Neural cell (in vitro differentiated cells): ENCODE measurements around the gene PELI2. TPM values are rescaled to one million over a fixed set of nuclear protein-coding genes. Genes with fewer than 3 reads are reported as not detected.

Experiments used
- H2AFZ ChIP-seq: fragments of 200-600, 300-800 bp; sonication (generic), shearing (Covaris generic); 2 replicates; pipeline ENCODE4 v1.6.0; 2014; ENCODE audit warnings: low read depth, mild to moderate bottlenecking, antibody characterized with exemption, low read length, moderate library complexity
- H3F3A ChIP-seq: fragments of 200-600 bp; shearing (Covaris generic); 2 replicates; pipeline ENCODE4 v1.6.1; 2016; ENCODE audit warnings: mild to moderate bottlenecking, moderate library complexity, mixed read lengths, antibody characterized with exemption, low read length; ENCODE audit not compliant: insufficient read depth, poor library complexity, severe bottlenecking
- H3K27ac ChIP-seq: fragments of 200-600, 300-800 bp; sonication (generic), shearing (Covaris generic); 2 replicates; pipeline ENCODE4 v1.5.1; 2014; ENCODE audit warnings: mild to moderate bottlenecking, low read length, moderate library complexity
- H3K27me3 ChIP-seq: fragments of 300-800, 200-600 bp; sonication (generic), shearing (Covaris generic); 2 replicates; pipeline ENCODE4 v1.6.0; 2014; ENCODE audit warnings: mild to moderate bottlenecking, low read depth, low read length, moderate library complexity; ENCODE audit not compliant: insufficient read depth
- H3K36me3 ChIP-seq: fragments of 300-800, 200-600 bp; sonication (generic), shearing (Covaris generic); 2 replicates; pipeline ENCODE4 v1.5.1; 2014; ENCODE audit warnings: mild to moderate bottlenecking, antibody characterized with exemption, low read length, moderate library complexity; ENCODE audit not compliant: insufficient read depth
- H3K4me2 ChIP-seq: fragments of 300-800, 200-600 bp; sonication (generic), shearing (Covaris generic); 2 replicates; pipeline ENCODE4 v1.6.0; 2014; ENCODE audit warnings: mild to moderate bottlenecking, low read length
- H3K4me3 ChIP-seq: fragments of 300-800, 200-600 bp; sonication (generic), shearing (Covaris generic); 2 replicates; pipeline ENCODE4 v1.5.1; 2014; ENCODE audit warnings: mild to moderate bottlenecking, low read length, moderate library complexity
- H3K79me2 ChIP-seq: fragments of 200-600 bp; shearing (Covaris generic); replicated peaks from 2 replicates; pipeline ENCODE4 v1.6.0; 2014; ENCODE audit warnings: mild to moderate bottlenecking, low read length, moderate library complexity; ENCODE audit not compliant: insufficient read depth
- H3K9ac ChIP-seq: fragments of 300-800, 200-600 bp; sonication (generic), shearing (Covaris generic); 2 replicates; pipeline ENCODE4 v1.6.1; 2016; ENCODE audit warnings: mild to moderate bottlenecking, low read length, mixed read lengths
- H3K9me2 ChIP-seq: fragments of 200-600 bp; shearing (Covaris generic); 2 replicates; pipeline ENCODE4 v1.6.1; 2016; ENCODE audit warnings: mild to moderate bottlenecking, low read length, mixed read lengths; ENCODE audit not compliant: insufficient read depth
- H3K9me3 ChIP-seq: fragments of 200-600, 300-800 bp; sonication (generic), shearing (Covaris generic); 2 replicates; pipeline ENCODE4 v1.6.1; 2016; ENCODE audit warnings: mild to moderate bottlenecking, mixed run types, low read length, moderate library complexity, mixed read lengths
- H4K20me1 ChIP-seq: fragments of 200-600 bp; shearing (Covaris generic); 2 replicates; pipeline ENCODE4 v1.6.1; 2016; ENCODE audit warnings: mild to moderate bottlenecking, mixed run types; ENCODE audit not compliant: insufficient read depth
- CTCF ChIP-seq: fragments of 450-650 bp; IDR thresholded peaks from 2 replicates; pipeline ENCODE4 v1.5.1; 2014; ENCODE audit warnings: antibody characterized with exemption, mild to moderate bottlenecking, moderate library complexity; ENCODE audit not compliant: poor library complexity, severe bottlenecking
- EP300 ChIP-seq: fragments of 450-650 bp; conservative IDR thresholded peaks from 2 replicates; pipeline ENCODE4 v1.6.1; 2014; ENCODE audit warnings: antibody characterized with exemption, mild to moderate bottlenecking, moderate library complexity; ENCODE audit not compliant: poor library complexity, severe bottlenecking
- EZH2 ChIP-seq: fragments of 200-600, 300-800 bp; shearing (Covaris generic), sonication (generic); IDR thresholded peaks from 2 replicates; pipeline ENCODE4 v1.6.1; 2014; ENCODE audit warnings: antibody characterized with exemption, low read length, borderline replicate concordance, mild to moderate bottlenecking; ENCODE audit not compliant: insufficient read depth, poor library complexity, severe bottlenecking
- MXI1 ChIP-seq: fragments of 450-650 bp; conservative IDR thresholded peaks from 2 replicates; pipeline ENCODE4 v1.6.1; 2014; ENCODE audit warnings: antibody characterized with exemption, mild to moderate bottlenecking; ENCODE audit not compliant: poor library complexity, severe bottlenecking
- POLR2AphosphoS5 ChIP-seq: IDR thresholded peaks from 2 replicates; pipeline ENCODE4 v1.6.1; 2012
- RAD21 ChIP-seq: fragments of 450-650 bp; conservative IDR thresholded peaks from 2 replicates; pipeline ENCODE4 v1.6.1; 2014; ENCODE audit warnings: antibody characterized with exemption, mild to moderate bottlenecking, moderate library complexity
- REST ChIP-seq: IDR thresholded peaks from 2 replicates; pipeline ENCODE4 v1.6.1; 2012; ENCODE audit warnings: borderline replicate concordance
- SMC3 ChIP-seq: fragments of 450-650 bp; conservative IDR thresholded peaks from 2 replicates; pipeline ENCODE4 v1.6.1; 2014; ENCODE audit warnings: antibody characterized with exemption, mild to moderate bottlenecking, moderate library complexity; ENCODE audit not compliant: poor library complexity
- TAF1 ChIP-seq: IDR thresholded peaks from 2 replicates; pipeline ENCODE4 v1.6.1; 2012; ENCODE audit warnings: low read depth
- polyA plus RNA-seq: library from polyadenylated mRNA; depleted of rRNA; stranded (reverse); fragments of >200 nt; gene quantifications from 2 replicates; pipeline ENCODE4 v1.2.3, GENCODE V29; 2014

Gene PELI2
- polyA plus RNA-seq, 1 donor from 2014 or later: 5.3 TPM

- Histone ChIP-seq H3F3A (no peaks in the 10 kb centered on the region), H3K27me3 (no peaks in the 10 kb centered on the region), H4K20me1 (no peaks in the 10 kb centered on the region), H3K9ac (no peak overlapping the region), H3K9me2 (no peaks in the 10 kb centered on the region), H2AFZ (no peak overlapping the region), H3K27ac (no peak overlapping the region), H3K4me3 (no peak overlapping the region), H3K4me2 (no peak overlapping the region), H3K79me2 (peaks cover 85% of the 10 kb centered on the region), H3K36me3 (no peaks in the 10 kb centered on the region), H3K9me3 (no peaks in the 10 kb centered on the region)
- TF ChIP-seq SMC3: no peak
- TF ChIP-seq RAD21: no peak
- no peak for TF ChIP-seq EP300
- no peak for TF ChIP-seq MXI1
- TF ChIP-seq EZH2: no peak
- no peak for TF ChIP-seq TAF1
Observed at GRCh38 chr14:56153267-56153666, 35.1 kb downstream of the PELI2 start.

GRCh38 chr14:56154321-56154720, 36.1 kb downstream of the PELI2 start:
- TF ChIP-seq EZH2 (no peak), RAD21 (no peak), SMC3 (no peak), POLR2AphosphoS5 (no peak), REST (no peak), MXI1 (no peak), TAF1 (no peak), EP300 (no peak), CTCF (no peak)
- peaks cover 85% of the 10 kb centered on the region for H3K79me2 ChIP-seq
- no peaks in the 10 kb centered on the region for H3F3A ChIP-seq

GRCh38 chr14:56156096-56156495, 37.9 kb downstream of the PELI2 start:
- H3K36me3 ChIP-seq: no peaks in the 10 kb centered on the region
- peaks cover 5% of the 10 kb centered on the region for H3K9me3 ChIP-seq
- H3K27ac ChIP-seq: no peak overlapping the region
- H3K27me3 ChIP-seq: no peaks in the 10 kb centered on the region
- H4K20me1 ChIP-seq: no peaks in the 10 kb centered on the region
- H3K4me2 ChIP-seq: no peak overlapping the region
- H3K4me3 ChIP-seq: no peak overlapping the region
- H3K9ac ChIP-seq: no peak overlapping the region
- peaks cover 92% of the 10 kb centered on the region for H3K79me2 ChIP-seq
- H3F3A ChIP-seq: no peaks in the 10 kb centered on the region
- no peak for TF ChIP-seq EP300
- TF ChIP-seq CTCF: no peak
- TF ChIP-seq REST: no peak
- no peak for TF ChIP-seq SMC3
- TF ChIP-seq MXI1: no peak
- TF ChIP-seq POLR2AphosphoS5: no peak
- no peak for TF ChIP-seq TAF1
- no peak for TF ChIP-seq RAD21
- no peak for TF ChIP-seq EZH2
- no peaks in the 10 kb centered on the region for H3K9me2 ChIP-seq
- H2AFZ ChIP-seq: no peak overlapping the region

More at GRCh38 chr14:56154321-56154720, 36.1 kb downstream of the PELI2 start:
- no peak overlapping the region for H3K4me3 ChIP-seq
- no peaks in the 10 kb centered on the region for H3K36me3 ChIP-seq
- H3K9me2 ChIP-seq: no peaks in the 10 kb centered on the region
- no peak overlapping the region for H3K4me2 ChIP-seq
- no peaks in the 10 kb centered on the region for H3K27me3 ChIP-seq
- no peaks in the 10 kb centered on the region for H4K20me1 ChIP-seq
- peaks cover 5% of the 10 kb centered on the region for H3K9me3 ChIP-seq
- H2AFZ ChIP-seq: no peak overlapping the region
- no peak overlapping the region for H3K9ac ChIP-seq
- no peak overlapping the region for H3K27ac ChIP-seq
